PFSK-1 (cell line): ENCODE data around the gene CORO2A.

ENCODE experiments used
- FOXP2 ChIP-seq: optimal IDR thresholded peaks from 2 replicates; pipeline ENCODE3; 2011; ENCODE audit warnings: borderline replicate concordance, control low read depth, inconsistent platforms; ENCODE audit not compliant: insufficient read depth; ENCODE audit errors: extremely low read length, extremely low read depth
- POLR2AphosphoS5 ChIP-seq: IDR thresholded peaks from 2 replicates; pipeline ENCODE4 v1.6.1; 2012; ENCODE audit warnings: low read depth, mild to moderate bottlenecking, control low read depth, low read length, moderate library complexity
- SIN3A ChIP-seq: IDR thresholded peaks from 2 replicates; pipeline ENCODE4 v1.6.1; 2012; ENCODE audit warnings: mild to moderate bottlenecking, low read length, moderate library complexity, borderline replicate concordance; ENCODE audit not compliant: insufficient read depth
- TAF1 ChIP-seq: IDR thresholded peaks from 2 replicates; pipeline ENCODE4 v1.6.1; 2012; ENCODE audit warnings: low read length, control low read depth, borderline replicate concordance; ENCODE audit not compliant: insufficient read depth
- TF ChIP-seq, protein P1 (sequence below), 2 experiments: IDR thresholded peaks; 2 replicates each; pipeline versions ENCODE4 v1.6.1 to v1.8.0; 2011 to 2012; ENCODE audit warnings: low read depth in 2 of 2, low read length in 2 of 2, control low read depth in 1 of 2, inconsistent platforms in 1 of 2, mild to moderate bottlenecking in 1 of 2, moderate library complexity in 1 of 2; ENCODE audit not compliant: insufficient read depth in 1 of 2

Gene CORO2A

DNA sequence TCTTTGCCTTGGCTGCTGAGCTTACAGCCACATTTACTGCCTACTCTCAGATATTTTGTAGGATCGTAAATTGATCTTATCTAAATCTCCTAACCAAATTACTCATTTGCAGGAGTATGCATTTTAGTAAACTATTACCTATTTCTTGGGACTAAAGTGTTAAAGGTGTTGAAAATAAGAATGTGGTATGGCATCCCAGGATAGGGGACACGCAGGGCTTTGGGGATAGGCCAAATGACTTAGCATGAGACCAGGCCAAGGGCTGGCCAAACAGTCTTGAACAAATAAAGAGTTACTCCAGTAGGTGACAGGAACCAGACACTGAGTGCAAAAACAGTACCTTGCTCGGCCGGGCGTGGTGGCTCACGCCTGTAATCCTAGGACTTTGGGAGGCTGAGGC lies 37.9 kb upstream of the CORO2A start:
- TF ChIP-seq TAF1, result no peak
- TF ChIP-seq POLR2AphosphoS5, result no peak
- no peak for TF ChIP-seq FOXP2
- TF ChIP-seq SIN3A, result no peak
- TF ChIP-seq, protein P1, sequence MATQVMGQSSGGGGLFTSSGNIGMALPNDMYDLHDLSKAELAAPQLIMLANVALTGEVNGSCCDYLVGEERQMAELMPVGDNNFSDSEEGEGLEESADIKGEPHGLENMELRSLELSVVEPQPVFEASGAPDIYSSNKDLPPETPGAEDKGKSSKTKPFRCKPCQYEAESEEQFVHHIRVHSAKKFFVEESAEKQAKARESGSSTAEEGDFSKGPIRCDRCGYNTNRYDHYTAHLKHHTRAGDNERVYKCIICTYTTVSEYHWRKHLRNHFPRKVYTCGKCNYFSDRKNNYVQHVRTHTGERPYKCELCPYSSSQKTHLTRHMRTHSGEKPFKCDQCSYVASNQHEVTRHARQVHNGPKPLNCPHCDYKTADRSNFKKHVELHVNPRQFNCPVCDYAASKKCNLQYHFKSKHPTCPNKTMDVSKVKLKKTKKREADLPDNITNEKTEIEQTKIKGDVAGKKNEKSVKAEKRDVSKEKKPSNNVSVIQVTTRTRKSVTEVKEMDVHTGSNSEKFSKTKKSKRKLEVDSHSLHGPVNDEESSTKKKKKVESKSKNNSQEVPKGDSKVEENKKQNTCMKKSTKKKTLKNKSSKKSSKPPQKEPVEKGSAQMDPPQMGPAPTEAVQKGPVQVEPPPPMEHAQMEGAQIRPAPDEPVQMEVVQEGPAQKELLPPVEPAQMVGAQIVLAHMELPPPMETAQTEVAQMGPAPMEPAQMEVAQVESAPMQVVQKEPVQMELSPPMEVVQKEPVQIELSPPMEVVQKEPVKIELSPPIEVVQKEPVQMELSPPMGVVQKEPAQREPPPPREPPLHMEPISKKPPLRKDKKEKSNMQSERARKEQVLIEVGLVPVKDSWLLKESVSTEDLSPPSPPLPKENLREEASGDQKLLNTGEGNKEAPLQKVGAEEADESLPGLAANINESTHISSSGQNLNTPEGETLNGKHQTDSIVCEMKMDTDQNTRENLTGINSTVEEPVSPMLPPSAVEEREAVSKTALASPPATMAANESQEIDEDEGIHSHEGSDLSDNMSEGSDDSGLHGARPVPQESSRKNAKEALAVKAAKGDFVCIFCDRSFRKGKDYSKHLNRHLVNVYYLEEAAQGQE (IDR thresholded peaks at IDR 0.05; ENCODE audit: insufficient read depth in 1 of 2, low read depth in 2 of 2, low read length in 2 of 2), result no peak

DNA sequence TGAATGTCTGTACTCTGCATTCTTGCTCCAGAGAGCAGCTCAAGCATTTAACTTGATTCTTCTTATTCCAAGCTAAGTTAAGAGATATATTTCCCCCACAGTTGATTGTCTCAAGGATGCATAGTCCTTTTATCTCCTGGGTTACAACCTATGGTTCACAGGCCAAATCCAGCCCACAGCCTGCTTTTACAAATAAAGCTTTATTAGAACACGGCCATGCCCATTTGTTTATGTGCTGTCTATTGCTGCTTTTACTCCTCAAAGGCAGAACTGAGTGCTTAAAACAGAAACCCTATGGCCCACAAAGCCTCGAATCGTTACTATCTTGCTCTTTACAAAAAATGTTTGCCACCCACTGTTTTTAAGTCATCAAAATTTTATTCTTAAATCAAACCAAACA lies 37.2 kb upstream of the CORO2A start:
- TF ChIP-seq FOXP2 (no peak), TAF1 (no peak), POLR2AphosphoS5 (no peak), SIN3A (no peak)
- TF ChIP-seq, protein P1 (IDR thresholded peaks at IDR 0.05; ENCODE audit: insufficient read depth in 1 of 2, low read depth in 2 of 2, low read length in 2 of 2), result no peak

DNA sequence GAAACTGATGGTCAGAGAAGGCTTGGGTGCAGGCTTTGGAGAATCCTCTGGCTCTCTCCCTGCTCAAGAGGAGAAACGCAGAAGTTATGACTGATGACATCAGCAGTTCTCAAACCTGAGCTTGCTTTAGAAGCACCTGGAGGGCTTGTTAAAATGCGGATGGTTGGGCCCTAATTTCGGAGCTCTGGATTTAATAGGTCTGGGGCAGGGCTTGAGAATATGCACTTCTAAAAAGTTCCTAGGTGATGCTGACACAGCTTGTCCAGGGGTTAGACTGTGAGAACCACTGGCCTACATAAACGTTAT lies 36.6 kb upstream of the CORO2A start:
- TF ChIP-seq TAF1 (no peak), POLR2AphosphoS5 (no peak), SIN3A (no peak)
- TF ChIP-seq, protein P1 (IDR thresholded peaks at IDR 0.05; ENCODE audit: insufficient read depth in 1 of 2, low read depth in 2 of 2, low read length in 2 of 2), result no peak

DNA sequence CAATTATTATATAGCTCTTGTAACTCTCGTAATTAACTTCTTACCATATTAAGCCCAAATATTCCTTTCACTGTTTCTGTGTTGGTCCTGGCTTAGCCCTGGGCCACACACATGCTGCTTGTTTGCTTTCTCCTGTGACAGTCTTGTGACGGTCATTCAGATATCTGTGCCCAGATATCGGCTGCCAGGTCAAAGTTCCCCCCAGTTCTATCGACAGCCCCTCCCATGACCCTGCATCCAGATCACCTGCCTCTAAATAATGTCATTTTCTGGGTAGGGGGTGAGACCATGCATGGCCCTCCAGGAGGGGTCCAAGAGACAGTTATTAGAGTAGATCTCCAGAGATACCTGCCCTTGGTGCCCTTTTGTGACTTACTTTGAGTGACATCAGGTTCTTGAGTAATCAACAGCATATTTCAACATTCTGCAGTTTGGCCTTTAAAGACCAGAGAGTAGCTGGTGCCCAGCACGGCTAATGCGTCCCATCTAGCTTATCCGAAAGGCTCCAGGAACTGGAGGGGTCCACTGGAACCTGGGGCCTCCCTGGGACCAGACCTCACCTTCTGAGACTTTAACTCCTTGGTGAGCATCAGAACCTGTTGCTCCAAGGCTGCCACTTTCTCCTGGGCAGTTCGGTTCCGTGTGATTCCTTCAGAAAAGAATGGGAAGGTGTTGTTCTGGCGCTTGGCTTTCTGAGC lies 36.1 kb upstream of the CORO2A start:
- TF ChIP-seq, protein P1 (IDR thresholded peaks at IDR 0.05; ENCODE audit: insufficient read depth in 1 of 2, low read depth in 2 of 2, low read length in 2 of 2), result no peak
- TF ChIP-seq SIN3A (no peak), TAF1 (no peak), FOXP2 (no peak), POLR2AphosphoS5 (no peak)

DNA sequence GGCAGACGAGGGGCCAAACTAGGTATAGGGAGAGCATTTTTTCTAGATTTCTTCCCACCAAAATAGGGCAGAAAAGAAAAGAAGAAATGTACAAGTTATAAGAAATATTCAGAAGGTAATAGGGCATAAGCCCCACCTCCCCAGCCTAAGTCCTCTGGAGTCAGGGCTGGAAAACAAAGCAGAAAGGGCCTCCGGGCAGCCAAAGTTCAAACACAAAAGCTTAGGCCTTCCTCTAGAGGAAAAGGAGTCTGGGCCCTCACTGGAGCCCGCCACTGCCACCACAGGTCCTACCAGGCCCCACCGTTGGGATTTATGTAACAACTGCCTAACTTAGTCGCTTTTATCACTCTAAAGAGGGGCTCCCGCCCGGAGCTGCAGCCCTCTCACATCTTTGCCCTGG lies 35.4 kb upstream of the CORO2A start:
- TF ChIP-seq FOXP2 (no peak), TAF1 (no peak), SIN3A (no peak), POLR2AphosphoS5 (no peak)
- TF ChIP-seq, protein P1 (IDR thresholded peaks at IDR 0.05; ENCODE audit: insufficient read depth in 1 of 2, low read depth in 2 of 2, low read length in 2 of 2), result no peak
